Measurements from ENCODE around the gene TUBA3E.

- TF ChIP-seq CTCF (conservative IDR thresholded peaks at IDR 0.05) (no peak), ZFX (IDR thresholded peaks at IDR 0.05) (no peak)
Observed at GRCh38 chr2:130185896-130186295, 12.3 kb downstream of the TUBA3E start.
